Astrocyte of the hippocampus (primary cell): Measurements from ENCODE around the gene FAM193A.
"Not testable (repeated sequence)": the region's sequence is repeated elsewhere in the genome, so short reads cannot be mapped to it uniquely, and the experiment has no call there.

Experiments
- DNase-seq: peaks from one replicate; pipeline ENCODE4 v3.0.0; 2011; ENCODE audit warnings: low read depth, low spot score

The FAM193A gene

DNA sequence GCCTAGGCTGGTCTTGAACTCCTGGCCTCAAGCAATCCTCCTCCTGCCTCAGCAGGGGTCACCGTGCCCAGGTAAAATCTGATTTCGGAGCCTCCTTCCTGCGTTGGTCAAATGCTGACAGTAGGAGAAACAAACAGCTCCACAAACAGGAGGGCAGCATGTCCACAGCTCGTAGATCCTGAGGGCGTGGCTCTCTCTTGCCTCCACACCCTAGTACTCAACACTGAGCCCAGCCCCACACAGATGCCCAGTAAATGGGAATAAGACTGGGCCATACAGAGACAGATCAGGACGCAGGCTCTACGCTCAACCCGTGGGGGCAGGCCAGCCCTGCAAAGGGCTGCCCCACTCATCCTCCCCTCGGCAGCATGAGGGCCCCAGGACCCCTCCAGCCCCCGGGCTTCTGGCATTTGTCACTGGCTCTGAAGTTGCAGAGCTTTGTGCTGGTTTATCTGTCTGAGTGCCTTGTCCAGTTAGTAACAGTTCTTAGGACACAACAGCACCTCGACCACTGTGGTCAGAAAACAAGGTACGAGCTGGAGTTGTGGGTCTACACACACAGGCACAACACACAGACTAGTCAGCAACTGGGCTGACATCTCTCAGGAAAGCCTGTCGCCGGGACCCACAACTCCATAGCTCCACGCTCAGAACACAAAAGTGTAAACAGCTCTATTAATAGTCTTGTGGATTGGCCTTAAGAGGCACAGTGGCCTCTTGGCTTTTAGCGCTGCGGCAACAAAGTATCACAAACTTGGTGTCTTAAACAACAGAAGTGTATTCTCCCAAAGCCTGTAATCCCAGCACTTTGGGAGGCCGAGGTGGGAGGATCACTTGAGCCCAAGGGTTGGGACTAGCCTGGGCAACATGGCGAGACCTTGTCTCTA lies 214.5 kb downstream of the FAM193A start:
- DNase-seq = no peak

DNA sequence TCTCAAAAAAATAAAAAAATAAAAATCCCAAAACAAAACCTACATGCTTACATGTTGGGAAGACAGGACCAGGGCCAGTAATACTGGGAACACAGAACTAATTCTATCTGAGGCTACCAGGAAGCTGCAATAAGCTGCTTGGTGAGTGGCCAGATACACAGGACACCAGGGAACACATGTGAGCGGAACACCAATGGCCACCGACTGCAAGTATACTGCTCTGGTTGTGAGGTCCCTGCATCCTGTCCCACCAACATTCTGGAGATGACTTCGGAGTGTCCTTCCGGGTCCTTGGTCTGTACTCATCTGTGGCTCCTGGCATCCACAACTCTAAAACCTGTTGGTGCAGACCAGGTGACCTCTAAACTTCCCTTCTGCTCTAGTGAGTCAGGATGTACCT lies 217.0 kb downstream of the FAM193A start:
- no peak for DNase-seq

DNA sequence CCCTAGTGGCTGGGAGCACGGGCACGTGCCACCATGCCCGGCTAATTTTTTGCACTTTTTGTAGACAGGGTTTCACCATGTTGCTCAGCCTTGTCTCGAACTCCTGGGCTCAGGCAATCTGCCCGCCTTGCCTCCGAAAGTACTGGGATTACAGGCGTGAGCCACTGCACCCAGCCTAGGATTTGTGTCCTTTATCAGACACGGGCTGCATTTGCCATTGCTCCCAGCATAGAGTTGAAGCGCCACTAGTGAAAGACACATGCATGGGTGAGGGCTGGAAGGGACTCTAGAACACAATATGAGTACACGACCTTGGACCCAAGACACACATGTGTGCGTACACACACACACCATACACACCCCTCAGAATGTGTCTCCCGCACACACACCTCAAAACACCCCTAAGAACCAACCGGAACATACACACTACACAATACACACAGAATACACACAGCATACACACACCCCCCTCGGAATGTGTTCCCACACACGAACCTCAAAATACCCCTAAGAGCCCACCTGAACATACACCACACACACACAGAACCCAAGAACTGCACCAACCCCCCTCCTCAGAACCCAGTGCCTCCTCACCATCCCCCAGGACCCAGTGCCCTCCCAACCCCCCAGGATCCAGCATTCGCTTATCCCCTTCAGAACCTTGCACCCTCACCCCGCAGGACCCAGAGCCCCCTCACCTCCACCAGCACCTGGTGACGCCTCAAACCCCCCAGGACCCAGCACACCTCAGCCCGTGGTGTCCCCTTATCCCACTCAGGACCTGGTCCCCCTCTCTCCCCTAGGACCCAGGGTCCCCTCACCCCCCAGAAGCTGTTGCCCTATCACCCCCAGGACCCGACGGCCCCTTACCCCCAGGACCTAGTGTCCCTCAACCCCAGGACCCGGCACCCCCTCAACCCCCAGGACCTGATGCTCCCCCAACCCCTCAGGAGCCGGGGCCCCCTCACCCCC lies 218.7 kb downstream of the FAM193A start:
- no peak for DNase-seq

GRCh38 chr4:2755821-2756690 lies 219.6 kb downstream of the FAM193A start, which contains the start of gene TNIP2:
TNIP2 (minus strand) TSS chr4:2756336; CDS start chr4:2756289, 47 bp downstream.
- DNase-seq = peak; percentile 91

- DNase-seq = no peak
These were observed 220.4 kb downstream of the FAM193A start for GRCh38 chr4:2756691-2757350.

DNA sequence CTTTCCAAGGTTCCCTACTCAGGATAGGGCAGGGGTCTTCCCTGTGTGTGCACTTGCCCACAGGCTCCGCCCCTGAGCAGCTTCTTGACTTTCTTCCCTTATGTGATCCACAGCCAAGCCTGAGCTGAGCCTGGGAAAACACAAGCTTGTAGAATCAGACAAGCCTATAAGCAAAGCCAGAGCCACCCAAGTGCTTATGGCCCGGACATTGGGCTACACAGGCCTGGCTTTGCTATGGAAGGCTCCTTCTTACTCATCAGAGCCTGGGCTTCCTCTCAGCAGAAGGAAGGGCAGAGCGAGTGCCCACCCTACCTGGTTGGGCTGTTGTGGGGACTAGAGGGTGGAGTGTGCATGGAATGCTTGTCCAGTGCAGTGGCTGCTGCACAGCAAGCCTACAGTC lies 221.0 kb downstream of the FAM193A start:
- DNase-seq = no peak

DNA sequence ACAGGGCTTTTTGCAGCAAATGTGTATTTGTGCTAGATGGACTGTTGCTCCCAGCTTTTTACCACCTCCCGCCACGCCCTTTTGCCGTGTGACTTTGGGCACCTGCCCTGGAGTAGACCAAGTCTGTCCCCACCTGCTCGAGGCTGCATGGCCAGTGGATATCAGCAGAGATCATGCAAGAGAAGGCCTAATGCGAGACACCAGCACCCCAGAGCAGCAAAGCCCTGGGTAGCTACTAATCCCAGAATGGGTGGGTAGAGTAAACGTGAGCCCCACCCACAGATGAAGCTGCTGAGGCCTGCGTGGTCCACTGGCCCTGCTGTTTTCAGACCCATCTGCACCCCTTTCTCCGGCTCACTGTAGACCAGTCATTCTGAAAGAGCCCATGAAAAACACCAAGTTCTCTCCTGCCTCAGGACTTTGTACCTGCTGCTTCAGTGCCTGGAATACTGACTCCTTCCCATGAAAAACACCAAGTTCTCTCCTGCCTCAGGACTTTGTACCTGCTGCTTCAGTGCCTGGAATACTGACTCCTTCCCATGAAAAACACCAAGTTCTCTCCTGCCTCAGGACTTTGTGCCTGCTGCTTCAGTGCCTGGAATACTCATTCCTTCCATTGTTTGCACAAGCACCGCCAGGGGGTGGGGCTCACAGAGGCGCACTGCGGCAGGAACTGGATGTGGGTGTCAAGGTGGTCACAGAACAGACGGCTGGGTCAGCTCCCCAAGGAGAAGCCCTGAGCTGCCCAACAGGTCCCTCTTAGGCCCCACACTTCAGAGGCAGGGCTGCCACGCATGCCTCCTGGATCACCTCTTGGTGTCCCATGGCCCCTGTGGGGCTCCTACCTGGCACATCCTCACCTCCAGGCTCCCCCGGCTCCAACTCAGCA lies 224.8 kb downstream of the FAM193A start:
- DNase-seq = no peak

GRCh38 chr4:2762048-2762447 lies 225.6 kb downstream of the FAM193A start:
- no peak for DNase-seq

- DNase-seq = not testable (repeated sequence)
These were observed 226.3 kb downstream of the FAM193A start for GRCh38 chr4:2762486-2763370.

- no peak for DNase-seq
These were observed 227.1 kb downstream of the FAM193A start for GRCh38 chr4:2763511-2763967.

- DNase-seq = no peak
These were observed 229.5 kb downstream of the FAM193A start for GRCh38 chr4:2765832-2766526.

GRCh38 chr4:2767046-2767704 lies 230.7 kb downstream of the FAM193A start:
- no peak for DNase-seq

DNA sequence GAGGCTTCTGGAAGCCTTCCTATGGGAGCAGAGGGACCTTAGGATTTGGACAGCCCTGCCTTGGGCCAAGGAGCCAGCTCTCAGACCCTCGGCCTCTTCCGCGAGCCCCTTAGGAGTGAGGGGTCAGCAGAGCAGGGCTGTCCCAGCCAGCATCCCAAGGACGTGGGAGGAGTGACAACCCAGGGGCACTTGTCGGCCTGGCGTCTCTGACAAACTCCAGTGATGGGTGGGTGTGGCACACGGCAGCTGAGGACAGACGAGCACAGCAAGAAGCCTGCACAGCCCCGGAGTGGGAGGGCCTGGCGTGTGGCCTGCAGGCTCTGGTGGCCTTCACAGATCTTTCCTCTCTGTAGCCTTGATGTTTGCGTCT lies 231.2 kb downstream of the FAM193A start:
- DNase-seq = no peak

DNA sequence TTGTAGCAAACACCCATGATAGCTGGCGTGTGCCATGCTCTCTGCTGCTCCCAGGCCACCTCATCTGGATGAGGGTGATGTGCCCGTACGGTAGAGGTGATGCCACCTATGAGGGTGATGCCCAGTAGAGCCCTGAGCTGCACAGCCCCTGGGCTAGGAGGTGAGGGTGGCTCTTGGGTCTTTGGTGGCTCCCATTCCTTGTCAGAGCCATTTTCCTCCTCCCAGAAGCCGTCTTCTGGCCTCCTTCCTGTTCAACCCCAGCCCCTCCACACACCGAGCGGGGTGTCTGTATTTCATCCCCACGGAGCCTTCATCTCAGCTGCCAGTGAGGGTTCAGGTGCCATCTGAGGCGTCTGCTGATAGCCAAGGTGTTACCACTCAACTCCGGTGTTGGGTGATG lies 231.7 kb downstream of the FAM193A start:
- no peak for DNase-seq

DNA sequence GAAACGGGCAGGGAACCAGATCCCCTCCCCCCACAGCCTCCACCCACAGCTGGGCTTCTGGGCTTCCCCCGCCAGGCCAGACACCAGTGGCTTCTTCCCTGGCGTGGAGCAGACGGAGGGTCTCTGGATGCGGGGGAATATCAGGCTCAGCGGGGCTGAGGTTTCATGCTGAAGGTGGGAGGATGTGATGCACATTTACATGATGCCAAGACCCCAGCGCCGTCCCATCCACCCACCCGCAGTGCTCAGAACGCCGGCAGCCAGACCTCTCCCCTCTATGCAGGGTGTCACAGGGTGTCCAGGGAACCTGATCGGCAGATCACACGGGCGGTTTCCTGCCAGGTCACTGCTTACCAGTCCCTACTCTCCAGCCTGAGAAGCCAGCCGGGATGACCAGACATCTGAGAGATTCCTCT lies 232.5 kb downstream of the FAM193A start:
- no peak for DNase-seq

- DNase-seq = no peak
These were observed 234.8 kb downstream of the FAM193A start for GRCh38 chr4:2771264-2771663.

GRCh38 chr4:2780643-2781042 lies 244.2 kb downstream of the FAM193A start:
- DNase-seq = not testable (repeated sequence)
